Smooth muscle cell (in vitro differentiated cells): Measurements from ENCODE around the gene FBXO15. TPM values are rescaled to one million over a fixed set of nuclear protein-coding genes. Genes with fewer than 3 reads are reported as not detected.

Experiments used
- DNase-seq: peaks from one replicate; lab custom pipeline; 2025; ENCODE audit not compliant: unreplicated experiment; lab: John Stamatoyannopoulos, UW
- H2AFZ ChIP-seq: fragments of 200-600 bp; sonication (generic); 2 replicates; pipeline ENCODE4 v1.6.0; 2016; ENCODE audit warnings: antibody characterized with exemption, low read depth, mild to moderate bottlenecking
- H3F3A ChIP-seq: fragments of 200-600 bp; sonication (generic); 2 replicates; pipeline ENCODE4 v1.6.0; 2017; ENCODE audit warnings: antibody characterized with exemption, low read depth
- H3K27ac ChIP-seq: fragments of 200-600 bp; sonication (generic); 2 replicates; pipeline ENCODE4 v1.5.1; 2016; ENCODE audit warnings: low read depth, mild to moderate bottlenecking
- H3K27me3 ChIP-seq: fragments of 200-600 bp; sonication (generic); 2 replicates; pipeline ENCODE4 v1.6.1; 2016; ENCODE audit warnings: low read depth, mild to moderate bottlenecking
- H3K36me3 ChIP-seq: fragments of 200-600 bp; sonication (generic); 2 replicates; pipeline ENCODE4 v1.5.1; 2016; ENCODE audit warnings: low read depth
- H3K4me1 ChIP-seq: fragments of 200-600 bp; sonication (generic); 2 replicates; pipeline ENCODE4 v1.5.1; 2016; ENCODE audit warnings: low read depth
- H3K4me2 ChIP-seq: fragments of 200-600 bp; sonication (generic); 2 replicates; pipeline ENCODE4 v1.6.0; 2016; ENCODE audit warnings: mild to moderate bottlenecking
- H3K4me3 ChIP-seq: fragments of 200-600 bp; sonication (generic); 2 replicates; pipeline ENCODE4 v1.5.1; 2016; ENCODE audit warnings: mild to moderate bottlenecking
- H3K79me2 ChIP-seq: fragments of 200-600 bp; sonication (generic); 2 replicates; pipeline ENCODE4 v1.6.0; 2016; ENCODE audit warnings: low read depth, mild to moderate bottlenecking
- H3K9ac ChIP-seq: fragments of 200-600 bp; sonication (generic); 2 replicates; pipeline ENCODE4 v1.6.0; 2016; ENCODE audit warnings: low read depth
- H3K9me3 ChIP-seq: fragments of 200-600 bp; sonication (generic); replicated peaks from 2 replicates; pipeline ENCODE4 v1.5.1; 2016; ENCODE audit warnings: low read depth
- H4K20me1 ChIP-seq: fragments of 200-600 bp; sonication (generic); 2 replicates; pipeline ENCODE4 v1.6.0; 2016; ENCODE audit warnings: low read depth
- WGBS: methylation state at CpG from one replicate; pipeline ENCODE4 v1.1.7; 2016; ENCODE audit warnings: low lambda C conversion rate; 5-methylcytosine and 5-hydroxymethylcytosine counted together
- polyA plus RNA-seq: library from polyadenylated mRNA; unstranded; fragments of >200 nt; fragmentation: Nextera tagmentation; extraction: Ambion mirVana; gene quantifications from 2 replicates; pipeline ENCODE4 v1.2.1, GENCODE V29; 2016
- total RNA-seq: library from RNA; depleted of rRNA; stranded (reverse); fragments of >200 nt; gene quantifications from 2 replicates; pipeline ENCODE4 v1.2.3, GENCODE V29; 2014
- TF ChIP-seq, protein P1 (sequence below): fragments of 200-600 bp; sonication (generic); IDR thresholded peaks from 2 replicates; pipeline ENCODE4 v1.5.1; 2017; ENCODE audit warnings: borderline replicate concordance, mild to moderate bottlenecking, antibody characterized with exemption; ENCODE audit not compliant: insufficient read depth, poor library complexity, severe bottlenecking

FBXO15 gene
- total and polyA plus RNA-seq, 2 experiments from 2014 or later, result 2.2 to 7.8 TPM

DNA sequence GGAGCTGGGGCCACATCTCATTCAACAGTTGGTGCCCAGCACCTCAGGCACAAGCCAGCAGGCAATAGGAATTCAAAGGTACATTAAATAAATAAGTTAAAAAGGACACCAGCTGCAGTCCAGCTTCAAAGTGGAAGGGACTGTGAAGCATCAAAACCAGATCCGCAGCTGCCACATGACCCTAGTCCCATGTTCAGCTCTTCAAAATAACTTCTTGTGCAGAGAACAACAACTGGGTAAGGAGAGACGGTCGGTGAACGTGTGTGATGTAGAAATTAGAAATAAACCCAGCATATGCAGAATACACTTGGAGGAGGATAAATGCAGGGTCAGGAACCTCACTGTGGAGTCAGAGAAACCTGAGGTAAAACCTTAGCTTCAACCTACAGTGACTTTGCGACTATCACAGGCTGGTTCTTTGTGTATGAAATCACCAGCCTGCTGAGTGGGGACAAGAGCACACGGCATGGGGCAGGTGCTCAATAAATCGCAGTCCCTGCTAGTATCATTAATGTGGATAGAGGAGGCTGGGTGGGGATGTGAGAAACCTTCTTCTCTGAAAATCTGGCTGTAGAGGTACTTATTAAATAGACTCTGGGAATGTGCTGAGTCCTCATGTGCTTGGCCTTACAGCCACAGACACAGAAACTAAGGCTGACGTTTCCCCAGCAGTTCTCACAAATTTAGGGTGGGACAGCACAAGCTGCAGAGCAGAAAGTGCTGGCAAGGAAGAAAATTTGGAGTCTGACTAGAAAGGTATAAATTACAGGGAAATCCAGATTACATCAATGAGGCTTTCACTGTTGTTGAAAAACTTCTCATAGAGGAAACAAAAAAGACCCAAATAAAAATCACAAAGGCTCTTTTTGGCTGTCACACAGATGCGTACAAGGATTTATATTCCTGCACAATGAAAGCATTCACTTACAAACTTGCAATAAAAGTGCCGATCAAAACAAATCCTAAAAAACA is 20.7 kb downstream of the FBXO15 start:
- Histone ChIP-seq H3K4me3 (no peak overlapping the region), H3K27ac (no peak overlapping the region), H3K27me3 (peaks cover 5% of the 10 kb centered on the region), H3K79me2 (no peaks in the 10 kb centered on the region), H3K36me3 (no peaks in the 10 kb centered on the region), H3K4me2 (no peak overlapping the region), H3K9ac (no peak overlapping the region), H3K9me3 (no peaks in the 10 kb centered on the region), H3K4me1 (peaks cover 16% of the 10 kb centered on the region), H2AFZ (no peak overlapping the region), H4K20me1 (no peaks in the 10 kb centered on the region), H3F3A (no peaks in the 10 kb centered on the region)
- 79% methylated on average over 10 of the region's 10 CpGs for WGBS
- TF ChIP-seq, protein P1, sequence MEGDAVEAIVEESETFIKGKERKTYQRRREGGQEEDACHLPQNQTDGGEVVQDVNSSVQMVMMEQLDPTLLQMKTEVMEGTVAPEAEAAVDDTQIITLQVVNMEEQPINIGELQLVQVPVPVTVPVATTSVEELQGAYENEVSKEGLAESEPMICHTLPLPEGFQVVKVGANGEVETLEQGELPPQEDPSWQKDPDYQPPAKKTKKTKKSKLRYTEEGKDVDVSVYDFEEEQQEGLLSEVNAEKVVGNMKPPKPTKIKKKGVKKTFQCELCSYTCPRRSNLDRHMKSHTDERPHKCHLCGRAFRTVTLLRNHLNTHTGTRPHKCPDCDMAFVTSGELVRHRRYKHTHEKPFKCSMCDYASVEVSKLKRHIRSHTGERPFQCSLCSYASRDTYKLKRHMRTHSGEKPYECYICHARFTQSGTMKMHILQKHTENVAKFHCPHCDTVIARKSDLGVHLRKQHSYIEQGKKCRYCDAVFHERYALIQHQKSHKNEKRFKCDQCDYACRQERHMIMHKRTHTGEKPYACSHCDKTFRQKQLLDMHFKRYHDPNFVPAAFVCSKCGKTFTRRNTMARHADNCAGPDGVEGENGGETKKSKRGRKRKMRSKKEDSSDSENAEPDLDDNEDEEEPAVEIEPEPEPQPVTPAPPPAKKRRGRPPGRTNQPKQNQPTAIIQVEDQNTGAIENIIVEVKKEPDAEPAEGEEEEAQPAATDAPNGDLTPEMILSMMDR, result no peak
- no peak for DNase-seq

DNA sequence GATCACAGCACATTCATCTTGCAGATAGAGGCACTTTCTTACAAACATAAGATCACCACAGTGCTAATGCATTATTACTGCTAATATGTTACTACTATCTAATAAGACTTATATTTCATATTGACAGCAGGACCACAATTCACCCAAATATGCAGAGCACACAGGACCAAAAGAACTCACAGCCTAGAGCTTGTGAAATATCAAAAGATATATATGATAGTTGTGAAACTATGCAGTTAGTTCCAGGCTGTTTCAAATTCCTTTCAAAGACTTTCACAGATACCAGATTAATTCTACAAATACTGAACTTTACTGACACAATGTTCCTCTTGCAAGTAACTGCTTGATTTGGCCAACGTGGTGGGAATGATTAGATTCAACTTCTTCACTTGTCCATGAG is 23.0 kb downstream of the FBXO15 start:
- DNase-seq, result no peak
- H3K27ac ChIP-seq, result no peak overlapping the region
- H3K27me3 ChIP-seq, result peaks cover 5% of the 10 kb centered on the region
- H3K9ac ChIP-seq, result no peak overlapping the region
- H4K20me1 ChIP-seq, result no peaks in the 10 kb centered on the region
- H3K4me3 ChIP-seq, result no peak overlapping the region
- TF ChIP-seq, protein P1, result no peak
- H3K4me1 ChIP-seq, result peaks cover 16% of the 10 kb centered on the region
- H3F3A ChIP-seq, result no peaks in the 10 kb centered on the region
- H3K36me3 ChIP-seq, result no peaks in the 10 kb centered on the region
- no peaks in the 10 kb centered on the region for H3K9me3 ChIP-seq
- no peaks in the 10 kb centered on the region for H3K79me2 ChIP-seq
- WGBS, result 96% methylated on average over 1 of the region's 1 CpG
- no peak overlapping the region for H2AFZ ChIP-seq
- H3K4me2 ChIP-seq, result no peak overlapping the region

DNA sequence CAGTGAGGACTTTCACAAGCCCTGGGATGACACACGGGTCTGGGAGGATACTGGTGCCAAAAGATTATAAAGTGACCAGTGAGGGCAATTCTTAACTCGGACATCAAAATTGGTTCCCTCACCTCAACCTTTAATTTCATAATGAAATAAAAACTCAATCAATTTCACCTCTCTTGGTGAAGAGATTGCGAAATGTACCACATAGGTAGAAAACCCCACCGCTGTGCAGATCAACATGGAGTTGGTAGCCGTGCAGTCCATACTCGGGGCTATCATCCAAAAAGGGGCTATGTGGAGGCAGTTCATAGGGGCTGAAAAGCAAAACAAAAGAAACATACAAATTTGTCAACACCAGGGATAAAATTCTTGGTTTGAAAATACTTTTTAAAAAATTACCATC is 24.4 kb downstream of the FBXO15 start:
- H3K9ac ChIP-seq, result no peak overlapping the region
- no peak overlapping the region for H3K4me3 ChIP-seq
- H3K4me2 ChIP-seq, result no peak overlapping the region
- H3K36me3 ChIP-seq, result no peaks in the 10 kb centered on the region
- no peak for DNase-seq
- H3K4me1 ChIP-seq, result peaks cover 15% of the 10 kb centered on the region
- WGBS, result 91% methylated on average over 6 of the region's 6 CpGs
- no peaks in the 10 kb centered on the region for H4K20me1 ChIP-seq
- TF ChIP-seq, protein P1, result no peak
- no peak overlapping the region for H3K27ac ChIP-seq
- H2AFZ ChIP-seq, result no peak overlapping the region
- H3F3A ChIP-seq, result no peaks in the 10 kb centered on the region
- no peaks in the 10 kb centered on the region for H3K79me2 ChIP-seq
- no peaks in the 10 kb centered on the region for H3K9me3 ChIP-seq
- peaks cover 5% of the 10 kb centered on the region for H3K27me3 ChIP-seq
